ENCODE results near the gene WRNIP1.

DNA sequence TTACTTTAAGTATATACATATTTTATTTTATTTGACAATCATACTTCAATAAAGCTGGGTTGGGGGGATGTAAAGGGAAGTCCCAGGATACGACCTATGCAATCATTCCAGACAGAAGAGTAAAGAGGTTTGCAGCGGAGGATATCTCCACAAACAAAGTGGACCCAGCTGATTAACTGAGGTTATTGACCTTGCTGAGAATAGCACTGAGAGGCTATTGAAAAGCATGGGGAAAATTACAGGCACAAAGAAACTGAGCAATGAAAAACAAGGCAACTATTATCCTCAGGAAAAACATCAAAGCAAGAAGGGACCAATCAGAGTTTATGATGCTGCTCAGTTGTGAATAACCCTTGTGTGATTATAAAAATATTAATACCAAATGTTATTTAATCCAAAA, 43.8 kb downstream of the WRNIP1 start:
- TF ChIP-seq, protein P1, sequence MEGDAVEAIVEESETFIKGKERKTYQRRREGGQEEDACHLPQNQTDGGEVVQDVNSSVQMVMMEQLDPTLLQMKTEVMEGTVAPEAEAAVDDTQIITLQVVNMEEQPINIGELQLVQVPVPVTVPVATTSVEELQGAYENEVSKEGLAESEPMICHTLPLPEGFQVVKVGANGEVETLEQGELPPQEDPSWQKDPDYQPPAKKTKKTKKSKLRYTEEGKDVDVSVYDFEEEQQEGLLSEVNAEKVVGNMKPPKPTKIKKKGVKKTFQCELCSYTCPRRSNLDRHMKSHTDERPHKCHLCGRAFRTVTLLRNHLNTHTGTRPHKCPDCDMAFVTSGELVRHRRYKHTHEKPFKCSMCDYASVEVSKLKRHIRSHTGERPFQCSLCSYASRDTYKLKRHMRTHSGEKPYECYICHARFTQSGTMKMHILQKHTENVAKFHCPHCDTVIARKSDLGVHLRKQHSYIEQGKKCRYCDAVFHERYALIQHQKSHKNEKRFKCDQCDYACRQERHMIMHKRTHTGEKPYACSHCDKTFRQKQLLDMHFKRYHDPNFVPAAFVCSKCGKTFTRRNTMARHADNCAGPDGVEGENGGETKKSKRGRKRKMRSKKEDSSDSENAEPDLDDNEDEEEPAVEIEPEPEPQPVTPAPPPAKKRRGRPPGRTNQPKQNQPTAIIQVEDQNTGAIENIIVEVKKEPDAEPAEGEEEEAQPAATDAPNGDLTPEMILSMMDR (IDR thresholded peaks at IDR 0.05), result no peak
- no peak for TF ChIP-seq POLR2A (IDR thresholded peaks at IDR 0.05)
